Measurements from ENCODE around the gene GRM5.
"Not testable (repeated sequence)": the region's sequence is repeated elsewhere in the genome, so short reads cannot be mapped to it uniquely, and the experiment has no call there.

Gene GRM5

GRCh38 chr11:88838139-88838538, 227.6 kb downstream of the GRM5 start:
- DNase-seq (ENCODE audit: low read depth): not testable (repeated sequence)

DNA sequence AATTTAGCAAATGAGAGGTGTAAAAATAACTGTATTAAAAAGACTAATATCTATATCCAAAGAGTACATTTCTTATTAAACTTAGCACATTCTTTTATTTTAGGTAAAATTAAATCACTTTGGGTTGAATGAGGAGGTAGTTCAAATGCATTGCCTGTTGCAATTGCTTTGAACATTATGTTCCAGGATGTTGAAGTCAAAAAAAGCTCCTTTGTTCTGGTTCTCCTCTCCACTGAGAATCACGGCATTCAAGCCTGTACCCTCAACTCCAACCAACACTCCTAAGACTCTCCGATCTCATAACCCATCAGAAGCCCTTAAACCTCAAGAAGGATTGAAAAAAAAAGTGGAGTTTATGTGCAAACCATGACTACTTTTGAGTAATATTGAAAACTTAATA, 230.1 kb downstream of the GRM5 start:
- not testable (repeated sequence) for DNase-seq (ENCODE audit: low read depth)

DNA sequence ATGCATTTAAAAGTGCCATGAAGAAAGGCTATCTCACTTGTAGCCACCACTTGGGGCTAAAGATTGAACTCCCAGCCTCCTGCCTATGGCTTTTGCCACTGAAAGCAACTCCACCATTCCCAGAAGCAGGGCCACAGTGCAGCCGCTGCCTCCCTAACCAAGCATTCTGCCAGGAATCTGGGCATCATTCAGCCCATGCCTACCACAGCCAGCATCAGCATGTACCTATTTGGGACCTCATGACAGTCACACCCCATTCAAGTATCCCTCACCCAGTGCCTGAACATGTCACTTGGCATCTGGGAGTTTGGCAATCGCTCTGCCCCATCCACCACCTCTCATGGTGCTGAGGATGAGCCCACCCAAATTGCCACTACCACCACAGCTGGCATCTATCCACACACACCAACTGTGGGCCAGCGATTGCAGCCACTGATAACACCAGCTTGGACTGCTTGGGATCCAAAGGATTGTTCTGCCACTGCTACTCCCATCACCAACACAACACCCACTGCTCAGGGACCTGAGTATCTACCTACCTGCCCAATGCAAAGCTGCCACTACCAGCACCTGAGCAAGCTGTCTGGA, 234.4 kb downstream of the GRM5 start:
- no peak for DNase-seq (ENCODE audit: low read depth)

DNA sequence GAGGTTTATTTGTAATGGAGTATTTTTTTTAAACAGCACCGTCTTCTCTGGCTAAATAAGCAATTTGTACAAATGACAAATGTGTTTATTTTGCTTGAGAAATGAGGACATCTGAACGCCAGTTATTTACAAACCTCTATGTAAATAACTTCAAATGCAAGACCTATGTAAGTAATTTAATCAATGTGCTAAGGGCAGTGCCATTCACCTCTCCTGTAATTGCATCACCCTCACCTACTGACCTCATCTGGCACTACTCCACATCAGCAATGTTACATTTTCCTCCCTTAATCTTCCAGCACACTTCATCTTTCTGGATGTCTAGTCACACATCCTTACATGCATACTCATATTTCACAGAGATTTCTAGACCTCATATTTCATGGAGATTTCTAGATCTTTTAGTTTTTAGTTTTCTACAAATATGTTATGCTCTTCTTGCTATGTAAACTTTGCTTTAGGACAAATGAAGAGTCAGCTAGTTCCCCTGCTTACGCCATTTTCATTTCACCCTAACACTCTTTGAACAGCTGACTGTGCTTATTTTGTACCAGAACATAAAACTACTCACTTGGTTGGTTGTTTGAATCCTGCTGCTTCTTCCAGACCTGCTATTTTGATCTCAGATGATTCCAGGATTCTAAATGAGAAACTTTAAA, 238.6 kb downstream of the GRM5 start:
- DNase-seq (ENCODE audit: low read depth): no peak

GRCh38 chr11:88819616-88820015, 246.2 kb downstream of the GRM5 start:
- no peak for DNase-seq (ENCODE audit: low read depth)

DNA sequence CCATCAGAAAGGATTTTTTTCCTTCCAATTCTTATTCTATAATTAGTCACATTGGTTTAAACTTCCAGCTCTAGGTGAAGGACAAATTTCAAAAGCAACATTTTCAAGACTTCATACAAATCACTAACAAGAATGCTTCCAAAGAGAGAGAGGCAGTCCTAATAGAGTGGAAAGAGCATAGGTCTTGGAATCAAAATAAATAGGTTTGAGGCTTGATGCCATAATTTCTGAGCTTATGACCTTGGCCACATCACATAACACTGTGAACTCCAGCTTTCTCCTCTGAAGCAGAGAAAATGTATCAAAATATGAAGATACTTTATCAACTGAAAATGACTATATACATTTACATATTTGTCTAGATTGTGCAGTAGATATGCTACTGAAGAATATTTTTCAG, 246.8 kb downstream of the GRM5 start:
- no peak for DNase-seq (ENCODE audit: low read depth)

DNA sequence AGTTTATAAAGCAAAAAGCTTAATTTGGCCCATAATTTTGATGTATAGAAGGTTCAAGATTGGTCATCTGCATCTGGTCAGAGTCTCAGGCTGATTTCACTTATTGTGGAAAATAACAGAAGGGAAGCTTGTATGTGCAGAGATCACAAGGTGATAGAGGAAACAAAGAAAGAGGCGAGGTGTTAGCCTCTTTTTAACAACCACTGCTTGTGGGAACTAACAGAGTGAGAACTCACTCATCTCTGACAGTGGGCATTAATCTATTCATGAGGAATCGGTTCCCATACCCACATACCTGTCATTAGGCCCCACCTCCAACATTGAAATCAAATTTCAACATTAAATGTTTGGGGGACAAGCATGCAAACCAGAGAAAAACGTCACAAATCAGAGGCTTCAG, 250.3 kb downstream of the GRM5 start:
- DNase-seq (ENCODE audit: low read depth): no peak

- DNase-seq (ENCODE audit: low read depth): no peak
These were observed 251.7 kb downstream of the GRM5 start for GRCh38 chr11:88814076-88814475.

- no peak for DNase-seq (ENCODE audit: low read depth)
These were observed 252.4 kb downstream of the GRM5 start for GRCh38 chr11:88813233-88813915.

DNA sequence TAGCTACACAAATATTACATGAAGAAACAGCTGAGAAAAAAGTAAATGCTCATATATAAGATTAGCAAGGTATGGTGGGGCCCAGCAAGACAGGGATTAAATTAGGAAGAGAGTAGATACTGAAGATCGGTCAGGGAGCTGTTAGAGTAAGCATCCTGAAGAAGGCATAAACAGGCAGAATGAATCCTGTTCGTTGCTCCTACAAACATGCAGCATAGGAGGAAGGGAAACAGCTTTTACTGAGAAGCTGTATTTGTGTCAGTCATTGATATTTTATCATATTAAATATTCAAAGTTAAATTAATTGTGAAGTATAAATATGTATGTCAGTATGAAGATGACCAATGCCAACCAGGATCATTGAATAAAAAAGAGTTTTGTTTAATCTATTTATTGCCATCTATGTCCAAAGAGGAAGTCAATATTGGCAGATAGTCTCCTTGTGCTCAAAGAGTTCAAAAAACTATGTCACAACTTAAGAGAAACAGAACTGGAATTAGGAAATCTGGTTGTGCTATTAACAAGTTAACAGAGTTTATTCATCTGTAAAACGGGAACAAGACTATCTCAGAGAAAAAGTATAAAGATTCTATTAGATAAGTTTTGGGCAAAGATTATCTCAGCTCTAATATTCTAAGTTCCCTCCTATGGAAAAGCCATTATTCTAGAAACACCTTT, 255.2 kb downstream of the GRM5 start:
- DNase-seq (ENCODE audit: low read depth): no peak

DNA sequence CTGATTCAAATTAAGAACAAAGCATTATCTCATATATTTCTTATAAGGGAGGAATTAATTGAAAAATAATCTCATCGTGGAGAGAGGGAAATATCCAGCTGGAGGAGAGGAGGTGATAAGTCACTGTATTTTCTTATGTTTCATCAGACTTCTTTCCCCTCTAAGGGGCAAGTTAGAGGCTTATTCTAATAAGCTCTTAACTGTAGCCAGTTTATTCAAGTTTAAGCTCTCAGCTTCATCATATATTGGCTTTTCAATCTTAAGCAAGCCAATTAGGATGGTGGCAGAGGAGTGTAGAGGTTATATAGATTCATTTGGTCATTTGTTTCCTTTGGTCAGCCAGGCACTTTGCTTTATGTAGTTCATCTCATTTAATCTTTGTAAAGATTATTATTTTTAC, 256.7 kb downstream of the GRM5 start:
- no peak for DNase-seq (ENCODE audit: low read depth)

- DNase-seq (ENCODE audit: low read depth): no peak
These were observed 258.4 kb downstream of the GRM5 start for GRCh38 chr11:88807349-88807748.

GRCh38 chr11:88806410-88806809, 259.4 kb downstream of the GRM5 start:
- no peak for DNase-seq (ENCODE audit: low read depth)

DNA sequence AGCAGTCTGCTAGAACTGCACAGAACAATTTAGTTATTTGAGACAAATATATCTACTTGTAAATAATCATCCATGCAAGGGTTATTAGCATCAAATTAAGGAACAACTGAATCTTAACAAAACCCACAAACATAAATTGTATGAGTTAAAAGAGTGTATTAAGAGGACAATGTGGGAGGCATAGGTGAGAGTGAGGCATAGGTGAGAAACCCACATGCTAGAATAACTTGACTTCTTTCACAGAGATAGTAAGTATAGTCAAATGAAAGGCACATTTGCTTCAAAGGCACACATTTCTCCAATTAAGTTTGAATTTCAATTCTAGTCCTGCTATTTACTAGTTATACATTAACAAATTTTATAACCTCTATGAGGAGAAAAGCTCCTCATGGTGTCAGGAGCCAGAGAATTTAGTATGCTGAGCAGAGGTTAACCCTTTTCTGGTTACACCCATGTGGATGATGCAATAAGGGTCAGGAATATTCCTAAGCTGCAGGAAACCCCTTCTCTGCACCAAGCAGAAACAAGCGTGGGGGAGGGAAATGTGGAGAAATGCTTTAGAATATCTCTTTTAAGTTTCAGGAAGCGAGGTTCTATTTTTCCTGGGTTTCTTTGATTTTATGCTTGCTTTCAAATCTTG, 264.2 kb downstream of the GRM5 start:
- DNase-seq (ENCODE audit: low read depth): no peak

DNA sequence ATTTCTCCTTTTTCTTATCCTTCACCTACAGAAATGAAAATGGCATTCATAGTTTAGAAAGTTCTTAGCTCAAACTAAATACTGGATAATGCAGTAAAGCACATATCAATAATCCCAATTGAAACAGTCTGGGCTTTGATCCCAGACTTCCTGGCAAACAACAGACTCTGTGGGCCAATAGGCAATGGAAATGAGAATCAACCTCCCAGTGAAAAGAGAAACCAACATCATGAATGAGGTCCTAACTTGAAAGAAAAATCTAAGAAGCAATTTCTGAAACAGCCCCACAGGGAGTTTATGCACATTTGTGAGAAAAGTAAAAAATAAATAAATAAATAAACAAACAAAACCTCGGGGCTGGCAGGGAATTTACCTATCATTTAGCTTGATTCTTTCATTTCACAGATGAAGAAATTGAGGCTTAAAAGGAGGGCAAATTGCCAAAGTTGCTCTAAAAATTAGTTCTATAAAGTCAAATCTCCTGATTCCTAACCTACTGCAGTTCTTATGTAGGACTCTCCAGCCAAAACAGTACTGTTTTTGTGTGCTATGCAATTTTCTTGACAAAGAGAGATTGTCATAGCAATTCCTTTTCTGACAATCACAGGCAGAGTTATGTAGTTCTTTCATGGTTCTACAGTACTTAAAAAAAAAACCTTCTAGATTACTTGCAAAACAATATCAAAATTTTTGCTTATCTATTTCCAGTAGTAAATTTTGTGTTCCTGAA, 265.8 kb downstream of the GRM5 start:
- DNase-seq (ENCODE audit: low read depth): no peak

DNA sequence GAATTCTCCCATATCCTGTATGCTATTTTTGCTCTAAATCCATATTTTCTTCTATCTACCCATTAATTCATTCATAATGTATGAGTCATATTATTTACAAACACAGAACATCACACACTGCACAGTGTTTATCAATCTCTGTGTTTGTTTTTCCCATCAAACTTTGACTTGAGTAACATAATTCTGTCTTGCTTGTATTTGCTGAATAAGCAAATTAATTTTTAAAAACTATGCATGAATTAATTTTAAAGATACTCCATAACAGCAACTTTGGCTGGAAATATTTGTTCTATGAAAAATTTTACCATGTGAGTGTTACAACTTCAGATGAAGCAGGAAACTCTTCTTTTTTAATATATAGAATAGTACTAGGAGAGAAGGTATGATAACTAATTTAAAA, 275.6 kb downstream of the GRM5 start:
- no peak for DNase-seq (ENCODE audit: low read depth)

DNA sequence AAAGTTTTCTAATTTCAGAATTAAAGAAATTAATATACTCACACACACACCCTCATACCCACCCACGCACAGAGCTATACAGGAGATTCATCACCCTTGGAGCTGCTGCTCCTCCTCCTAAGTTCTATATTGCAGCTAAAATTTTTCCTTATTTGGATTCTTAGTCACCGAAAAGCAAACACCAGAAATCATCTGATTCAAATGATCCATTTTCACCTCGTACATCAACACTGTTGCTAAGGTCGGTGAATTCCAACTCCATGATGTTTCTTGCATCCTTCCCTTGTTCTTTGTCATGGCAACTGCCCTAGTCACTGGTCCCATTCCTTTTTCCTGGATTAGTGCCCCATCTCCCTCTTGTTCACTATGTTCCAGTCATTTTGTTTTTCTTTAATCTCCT, 286.2 kb downstream of the GRM5 start:
- DNase-seq (ENCODE audit: low read depth): no peak

DNA sequence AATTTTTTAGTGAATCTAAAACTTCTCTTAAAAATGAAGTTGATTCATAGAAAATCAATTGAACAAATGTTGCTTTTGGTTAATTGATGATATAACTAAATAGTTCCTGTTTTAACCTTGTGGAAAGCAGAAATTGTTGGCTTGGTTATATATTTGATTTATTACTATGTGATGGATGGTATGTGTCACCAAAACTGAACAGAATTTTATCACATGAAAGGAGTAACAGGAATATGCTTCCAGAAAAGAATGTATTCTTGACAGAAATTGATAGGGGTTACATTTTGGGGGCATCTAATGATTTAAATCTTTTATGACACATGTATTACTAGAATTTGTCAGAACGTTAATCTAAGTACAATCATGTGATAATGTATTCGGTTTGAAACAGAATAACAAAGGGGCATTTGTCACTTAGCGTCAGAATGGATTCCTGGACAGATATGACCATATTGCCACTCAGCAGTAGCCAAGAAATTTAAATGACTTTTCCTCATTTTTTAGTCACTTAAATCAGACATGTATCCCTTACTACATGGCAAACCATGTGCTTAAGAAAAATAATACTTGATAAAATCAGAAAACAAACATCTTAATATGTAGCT, 295.2 kb downstream of the GRM5 start:
- no peak for DNase-seq (ENCODE audit: low read depth)

GRCh38 chr11:88744140-88744539, 321.6 kb downstream of the GRM5 start:
- DNase-seq (ENCODE audit: low read depth): no peak

DNA sequence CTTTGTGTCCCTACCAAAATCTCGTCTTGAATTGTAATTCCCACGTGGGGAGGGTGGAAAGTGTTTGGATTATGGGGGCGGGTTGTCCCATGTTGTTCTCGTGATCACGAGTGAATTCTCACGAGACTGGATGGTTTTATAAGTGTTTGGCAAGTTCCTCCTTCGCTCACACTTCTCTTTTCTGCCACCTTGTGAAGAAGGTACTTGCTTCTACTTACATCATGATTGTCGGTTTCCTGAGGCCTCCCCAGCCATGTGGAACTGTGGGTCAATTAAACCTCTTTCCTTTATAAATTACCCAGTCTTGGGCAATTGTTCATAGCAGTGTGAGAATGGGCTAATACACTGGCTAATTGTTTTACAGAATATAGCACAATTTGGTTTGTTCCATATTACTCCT, 326.3 kb downstream of the GRM5 start:
- DNase-seq (ENCODE audit: low read depth): no peak

DNA sequence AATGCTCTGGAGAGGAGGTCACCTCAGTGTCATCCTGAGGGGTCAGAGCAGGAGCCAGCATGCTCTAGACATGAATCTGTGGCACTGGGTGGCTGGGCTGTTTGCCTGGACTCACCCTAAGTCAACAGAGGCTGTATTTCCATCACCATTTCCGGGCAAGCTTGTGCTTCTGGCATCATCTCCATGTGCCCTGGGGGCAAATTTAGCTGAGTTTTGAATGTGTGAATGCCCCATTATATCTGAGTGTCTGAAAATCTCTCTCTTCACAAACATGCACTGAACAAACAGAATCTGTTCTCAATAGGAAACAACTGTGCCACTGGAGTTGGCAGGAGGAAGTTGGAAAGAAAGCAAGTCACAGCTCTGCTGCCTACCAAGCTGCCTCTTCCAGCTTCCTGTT, 356.2 kb downstream of the GRM5 start:
- DNase-seq (ENCODE audit: low read depth): no peak

GRCh38 chr11:88704485-88704884, 361.3 kb downstream of the GRM5 start:
- DNase-seq (ENCODE audit: low read depth): no peak

All from stimulated activated CD8-positive, alpha-beta memory T cell treated with anti-CD3 and anti-CD28 coated beads, Interleukin-7, amount 100 ng/mL, for 24 hours (primary cell).